D721Med (cell line): Measurements from ENCODE around the gene CFAP77.
"Not testable (repeated sequence)": the region's sequence is repeated elsewhere in the genome, so short reads cannot be mapped to it uniquely, and the experiment has no call there.

ENCODE experiments used
- DNase-seq: peaks from one replicate; pipeline ENCODE4 v3.0.0; 2011; ENCODE audit warnings: low spot score; ENCODE audit not compliant: insufficient read length
- FAIRE-seq: peaks from 2 replicates; lab custom pipeline; 2011; peaks lifted over from hg19 to GRCh38; lab: Jason Lieb, UNC
- TF ChIP-seq, protein P1 (sequence below): IDR thresholded peaks from 2 replicates; pipeline ENCODE4 v1.5.1; 2012; ENCODE audit warnings: mild to moderate bottlenecking, control low read depth; ENCODE audit not compliant: insufficient read depth; ENCODE audit errors: missing control alignments

CFAP77 gene

DNA sequence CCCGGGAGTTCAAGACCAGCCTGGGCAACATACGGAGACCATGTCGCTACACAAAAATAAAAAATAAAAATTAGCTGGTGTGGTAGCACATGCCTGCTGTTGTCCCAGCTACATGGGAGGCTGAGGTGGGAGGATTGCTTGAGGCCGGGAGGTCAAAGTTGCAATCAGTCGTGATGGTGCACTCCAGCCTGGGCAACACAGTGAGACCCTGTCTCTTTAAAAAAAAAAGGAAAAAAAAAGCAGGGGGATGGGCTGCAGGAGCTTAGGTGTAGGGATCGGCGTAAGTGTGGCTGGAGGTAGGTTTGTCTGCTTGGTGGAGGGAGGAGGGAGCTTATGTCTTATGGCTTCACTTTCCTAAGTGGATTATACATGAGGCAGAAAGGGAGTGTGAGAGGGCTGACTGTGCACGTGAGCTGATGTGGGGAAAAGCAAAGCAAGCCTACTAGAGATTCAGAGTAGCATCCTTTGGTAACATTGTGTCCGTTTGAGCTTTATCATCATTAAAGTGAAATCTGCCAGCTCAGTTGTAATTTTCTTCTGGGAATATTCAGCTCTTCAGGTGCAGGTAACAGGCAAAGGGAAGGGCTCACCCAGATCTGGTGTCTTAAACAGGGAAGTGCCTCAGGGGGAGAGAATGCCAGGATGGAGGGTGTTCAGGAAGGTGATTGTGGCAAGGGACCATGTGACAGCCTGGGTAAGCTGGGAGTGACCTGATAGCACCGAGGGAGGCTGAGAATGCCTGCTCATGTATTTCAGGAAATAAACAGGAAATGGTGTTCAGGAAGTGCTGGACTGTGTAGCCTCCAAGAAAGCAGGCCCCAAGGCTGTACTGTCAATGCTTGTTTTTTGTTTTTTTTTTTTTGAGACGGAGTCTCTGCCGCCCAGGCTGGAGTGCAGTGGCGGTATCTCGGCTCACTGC lies 37.6 kb upstream of the CFAP77 start:
- TF ChIP-seq, protein P1, sequence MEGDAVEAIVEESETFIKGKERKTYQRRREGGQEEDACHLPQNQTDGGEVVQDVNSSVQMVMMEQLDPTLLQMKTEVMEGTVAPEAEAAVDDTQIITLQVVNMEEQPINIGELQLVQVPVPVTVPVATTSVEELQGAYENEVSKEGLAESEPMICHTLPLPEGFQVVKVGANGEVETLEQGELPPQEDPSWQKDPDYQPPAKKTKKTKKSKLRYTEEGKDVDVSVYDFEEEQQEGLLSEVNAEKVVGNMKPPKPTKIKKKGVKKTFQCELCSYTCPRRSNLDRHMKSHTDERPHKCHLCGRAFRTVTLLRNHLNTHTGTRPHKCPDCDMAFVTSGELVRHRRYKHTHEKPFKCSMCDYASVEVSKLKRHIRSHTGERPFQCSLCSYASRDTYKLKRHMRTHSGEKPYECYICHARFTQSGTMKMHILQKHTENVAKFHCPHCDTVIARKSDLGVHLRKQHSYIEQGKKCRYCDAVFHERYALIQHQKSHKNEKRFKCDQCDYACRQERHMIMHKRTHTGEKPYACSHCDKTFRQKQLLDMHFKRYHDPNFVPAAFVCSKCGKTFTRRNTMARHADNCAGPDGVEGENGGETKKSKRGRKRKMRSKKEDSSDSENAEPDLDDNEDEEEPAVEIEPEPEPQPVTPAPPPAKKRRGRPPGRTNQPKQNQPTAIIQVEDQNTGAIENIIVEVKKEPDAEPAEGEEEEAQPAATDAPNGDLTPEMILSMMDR, result no peak
- FAIRE-seq (peak; percentile 35), DNase-seq (peak; percentile 58)

DNA sequence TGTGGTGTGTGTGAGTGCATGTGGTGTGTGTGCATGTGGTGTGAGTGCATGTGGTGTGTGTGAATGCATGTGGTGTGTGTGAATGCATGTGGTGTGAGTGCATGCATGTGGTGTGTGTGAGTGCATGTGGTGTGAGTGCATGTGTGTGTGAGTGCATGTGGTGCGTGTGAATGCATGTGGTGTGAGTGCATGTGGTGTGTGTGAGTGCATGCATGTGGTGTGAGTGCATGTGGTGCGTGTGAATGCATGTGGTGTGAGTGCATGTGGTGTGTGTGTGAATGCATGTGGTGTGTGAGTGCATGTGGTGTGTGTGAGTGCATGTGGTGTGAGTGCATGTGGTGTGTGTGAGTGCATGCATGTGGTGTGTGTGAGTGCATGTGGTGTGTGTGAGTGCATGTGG lies 32.2 kb upstream of the CFAP77 start:
- FAIRE-seq, DNase-seq: not testable (repeated sequence)

DNA sequence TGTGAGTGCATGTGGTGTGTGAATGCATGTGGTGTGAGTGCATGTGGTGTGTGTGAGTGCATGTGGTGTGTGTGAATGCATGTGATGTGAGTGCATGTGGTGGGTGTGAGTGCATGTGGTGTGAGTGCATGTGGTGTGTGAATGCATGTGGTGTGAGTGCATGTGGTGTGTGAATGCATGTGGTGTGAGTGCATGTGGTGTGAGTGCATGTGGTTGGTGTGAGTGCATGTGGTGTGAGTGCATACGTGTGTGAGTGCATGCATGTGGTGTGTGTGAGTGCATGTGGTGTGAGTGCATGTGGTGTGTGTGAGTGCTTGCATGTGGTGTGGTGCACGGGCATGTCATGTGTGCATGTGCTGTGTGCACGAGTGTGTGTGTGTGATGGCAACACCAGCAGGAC lies 31.6 kb upstream of the CFAP77 start:
- FAIRE-seq, DNase-seq: not testable (repeated sequence)

DNA sequence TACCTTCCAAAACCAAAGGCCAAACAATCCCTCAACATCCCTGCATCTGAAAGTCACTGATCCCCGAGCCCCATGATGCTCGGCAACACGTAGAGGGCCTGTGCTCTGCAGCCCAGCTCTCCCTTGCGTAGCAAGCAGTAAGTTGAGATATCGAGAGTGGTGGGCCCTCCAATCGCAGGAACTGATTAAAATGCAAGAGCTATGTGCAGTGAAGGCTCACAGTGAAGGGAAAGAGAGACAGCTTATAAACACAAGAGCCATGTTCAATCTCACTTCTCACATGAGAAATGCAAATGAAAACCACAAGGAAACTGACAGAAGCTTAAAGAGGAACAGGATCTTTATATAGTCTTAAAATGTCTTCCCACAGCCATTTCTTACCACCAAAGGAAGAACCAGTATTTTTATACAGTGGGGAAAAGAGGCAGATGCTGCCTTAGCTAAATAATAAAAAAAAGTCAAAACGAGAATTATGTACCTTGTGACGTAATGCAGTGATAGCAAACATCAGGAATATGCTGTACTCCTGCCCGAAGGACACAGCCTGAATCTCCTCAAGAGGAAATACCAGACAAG lies 28.0 kb upstream of the CFAP77 start:
- FAIRE-seq, result no peak
- DNase-seq, result no peak
- TF ChIP-seq, protein P1, result no peak

DNA sequence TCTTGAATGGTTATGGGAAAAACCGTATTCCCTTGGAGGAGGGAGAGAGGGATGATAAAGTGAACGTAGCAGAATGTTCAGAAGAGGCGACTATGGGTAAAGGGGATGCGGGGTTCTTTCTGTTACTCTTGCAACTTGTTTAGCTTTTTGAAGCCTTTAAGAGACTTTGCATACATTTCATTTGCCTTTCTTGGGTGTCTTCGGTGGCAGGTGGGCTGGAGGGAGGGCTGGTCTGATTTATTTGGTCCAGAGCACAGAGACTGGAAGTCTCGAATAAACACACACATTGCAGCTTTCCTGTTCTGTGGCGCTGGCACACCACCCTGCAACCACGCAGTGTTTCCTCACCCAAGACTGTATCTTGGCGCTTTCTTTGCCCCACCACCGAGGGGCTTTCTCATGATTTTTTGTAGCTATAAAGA lies 26.5 kb upstream of the CFAP77 start:
- no peak for FAIRE-seq
- DNase-seq, result no peak
- TF ChIP-seq, protein P1, result no peak

DNA sequence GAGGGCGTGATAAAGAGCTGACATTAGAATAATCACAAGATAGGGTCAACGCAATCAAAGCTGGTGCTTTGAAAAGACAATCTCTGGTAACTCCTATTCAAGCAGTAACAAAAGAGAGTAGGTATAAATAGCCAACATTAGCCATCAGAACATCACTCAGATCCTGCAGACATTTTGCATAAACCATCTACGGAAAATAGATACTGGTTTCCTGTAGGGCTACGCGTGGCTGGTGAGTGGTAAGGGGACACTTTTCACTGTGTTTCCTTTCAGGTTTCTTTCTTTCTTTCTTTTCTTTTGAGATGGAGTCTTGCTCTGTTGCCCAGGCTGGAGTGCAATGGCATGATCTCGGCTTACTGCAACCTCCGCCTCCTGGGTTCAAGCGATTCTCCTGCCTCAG lies 25.6 kb upstream of the CFAP77 start:
- FAIRE-seq, result no peak
- TF ChIP-seq, protein P1, result no peak
- no peak for DNase-seq

DNA sequence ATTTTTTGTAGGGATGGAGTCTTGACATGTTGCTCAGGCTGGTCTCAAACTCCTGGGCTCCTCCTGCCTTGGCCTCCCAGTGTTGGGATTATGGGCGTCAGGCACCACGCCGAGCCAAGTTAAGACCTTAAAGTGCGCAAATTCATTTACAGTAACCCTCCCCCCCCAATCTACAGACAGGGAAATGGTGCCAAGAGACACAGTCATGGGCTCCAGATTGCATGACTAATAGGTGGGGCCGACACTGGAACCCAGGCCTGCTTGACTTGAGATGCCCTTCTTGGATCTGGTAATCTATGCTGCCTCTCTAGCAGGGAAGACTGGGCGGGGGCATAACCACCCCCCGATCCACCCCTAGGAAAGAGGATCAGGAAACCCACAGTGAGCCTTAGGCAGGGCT lies 22.9 kb upstream of the CFAP77 start:
- DNase-seq (no peak), FAIRE-seq (no peak)
- TF ChIP-seq, protein P1, result no peak

DNA sequence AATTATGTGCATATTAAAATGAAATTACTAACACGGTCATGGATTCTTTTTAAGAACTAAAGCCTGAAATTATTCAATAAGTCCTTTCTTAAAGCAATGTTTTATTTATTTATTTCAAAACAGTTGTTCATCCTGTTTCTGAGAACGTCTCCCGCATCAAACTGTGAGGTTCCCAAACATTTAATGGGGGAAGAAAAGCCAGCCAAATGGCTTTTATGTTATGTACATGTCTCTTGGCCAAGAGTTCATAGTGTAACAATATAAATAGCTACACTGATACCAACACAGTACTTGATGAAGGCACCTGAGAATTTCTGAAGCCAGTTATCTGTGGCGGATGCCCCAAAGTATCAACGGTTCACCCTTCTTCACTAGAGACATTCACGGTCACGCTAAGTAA lies 19.0 kb upstream of the CFAP77 start:
- FAIRE-seq (no peak), DNase-seq (no peak)
- TF ChIP-seq, protein P1, result no peak
